HCT116 (cell line): ENCODE results near the gene LSAMP. TPM values are rescaled to one million over a fixed set of nuclear protein-coding genes. Genes with fewer than 3 reads are reported as not detected.

Experiments used
- ATAC-seq: fragments of 200-7000 bp; cut with Tn5 transposase; 2 replicates; pipeline ENCODE4 v1.9.1; 2020; ENCODE audit warnings: mild to moderate bottlenecking, moderate library complexity
- BruUV-seq: library from RNA; stranded (reverse); fragments of 400-500 nt; replicated peaks from 2 replicates; lab custom pipeline; 2021; lab: Mats Ljungman, UMichigan
- CTCF ChIA-PET: fragments of 300-600 bp; sonication (Branson Sonifier 250); formaldehyde crosslinking; loops from one replicate; lab custom pipeline; 2021; ENCODE audit warnings: antibody characterized with exemption; lab: Charles Lee
- POLR2A ChIA-PET: fragments of 300-600, 350-600 bp; sonication (Branson Sonifier 250); formaldehyde crosslinking; loops from one replicate; lab custom pipeline; 2021; ENCODE audit warnings: antibody characterized with exemption; lab: Charles Lee
- RAD21 ChIA-PET, 2 experiments: fragments of 300-600 bp; sonication (Branson Sonifier 250); formaldehyde crosslinking; loops; one replicate each; lab custom pipeline; 2023; ENCODE audit warnings: low total read pairs in 2 of 2; ENCODE audit not compliant: uncharacterized antibody in 2 of 2, unreplicated experiment in 2 of 2, low non-redundant PET in 1 of 2; lab: Charles Lee
- DNase-seq: peaks from one replicate; pipeline ENCODE4 v3.0.0-alpha.2; 2010; ENCODE audit warnings: low read depth, low spot score
- H2AFZ ChIP-seq: fragments of 200-600 bp; shearing (Covaris generic), sonication (generic); 2 replicates; pipeline ENCODE4 v1.6.1; 2017; ENCODE audit warnings: low read depth, mixed run types, mixed read lengths, antibody characterized with exemption, low read length; ENCODE audit not compliant: poor library complexity, severe bottlenecking
- H3K27ac ChIP-seq: 2 replicates; pipeline ENCODE4 v1.5.1; 2012; ENCODE audit warnings: low read depth, low read length
- H3K27me3 ChIP-seq: fragments of 200-600 bp; sonication (generic); 2 replicates; pipeline ENCODE4 v1.6.1; 2016; ENCODE audit warnings: mixed run types, low read length, mixed read lengths; ENCODE audit not compliant: insufficient read depth
- H3K36me3 ChIP-seq, 2 experiments: fragments of 200-500 bp in 1 of 2; fragments of 200-600 bp in 1 of 2; sonication (Bioruptor generic) in 1 of 2; sonication (generic) in 1 of 2; 2 replicates each; pipeline versions ENCODE4 v1.5.1 to v1.6.1; 2014 to 2016; ENCODE audit warnings: low read length in 2 of 2, inconsistent platforms in 1 of 2, mixed read lengths in 1 of 2, mixed run types in 1 of 2; ENCODE audit not compliant: insufficient read depth in 2 of 2, control insufficient read depth in 1 of 2
- H3K4me1 ChIP-seq, 2 experiments: fragments of 200-600 bp in 1 of 2; sonication (generic) in 1 of 2; 2 replicates each; pipeline versions ENCODE4 v1.5.1 to v1.6.1; 2012 to 2017; ENCODE audit warnings: low read length in 2 of 2, inconsistent platforms in 1 of 2, mild to moderate bottlenecking in 1 of 2, mixed read lengths in 1 of 2, mixed run types in 1 of 2, moderate library complexity in 1 of 2; ENCODE audit not compliant: insufficient read depth in 2 of 2, control insufficient read depth in 1 of 2
- H3K4me2 ChIP-seq: fragments of 200-600 bp; sonication (generic); 2 replicates; pipeline ENCODE4 v1.6.1; 2017; ENCODE audit warnings: mixed run types, low read length, mixed read lengths
- H3K4me3 ChIP-seq, 2 experiments: fragments of 200-600 bp in 1 of 2; sonication (generic) in 1 of 2; replicated peaks in 1 of 2; 2 replicates each; pipeline ENCODE4 v1.5.1; 2011 to 2016; ENCODE audit warnings: low read length in 2 of 2, control low read depth in 1 of 2, low read depth in 1 of 2, mild to moderate bottlenecking in 1 of 2, mixed read lengths in 1 of 2, mixed run types in 1 of 2
- H3K79me2 ChIP-seq: fragments of 200-600 bp; sonication (generic); 2 replicates; pipeline ENCODE4 v1.6.1; 2017; ENCODE audit warnings: mild to moderate bottlenecking, mixed run types, low read length, moderate library complexity, mixed read lengths; ENCODE audit not compliant: insufficient read depth
- H3K9ac ChIP-seq: fragments of 200-600 bp; sonication (generic); 2 replicates; pipeline ENCODE4 v1.6.1; 2016; ENCODE audit warnings: low read length, mixed read lengths
- H3K9me2 ChIP-seq: fragments of 200-600 bp; sonication (generic), shearing (Covaris generic); 2 replicates; pipeline ENCODE4 v1.6.1; 2017; ENCODE audit warnings: mixed run types, mild to moderate bottlenecking, moderate library complexity; ENCODE audit not compliant: insufficient read depth
- H3K9me3 ChIP-seq, 2 experiments: fragments of 200-500 bp in 1 of 2; fragments of 200-600 bp in 1 of 2; sonication (Bioruptor generic) in 1 of 2; sonication (generic) in 1 of 2; 2 replicates each; pipeline ENCODE4 v1.6.1; 2014 to 2017; ENCODE audit warnings: low read length in 2 of 2, mixed read lengths in 2 of 2, inconsistent platforms in 1 of 2, low read depth in 1 of 2, mild to moderate bottlenecking in 1 of 2, mixed run types in 1 of 2, moderate library complexity in 1 of 2; ENCODE audit not compliant: control insufficient read depth in 1 of 2, insufficient read depth in 1 of 2
- H4K20me1 ChIP-seq: fragments of 200-600 bp; sonication (generic), shearing (Covaris generic); 2 replicates; pipeline ENCODE4 v1.6.1; 2017; ENCODE audit warnings: mixed run types, mild to moderate bottlenecking, moderate library complexity; ENCODE audit not compliant: insufficient read depth
- EZH2 ChIP-seq: fragments of 200-600 bp; sonication (generic); IDR thresholded peaks from 2 replicates; pipeline ENCODE4 v1.6.1; 2017; ENCODE audit warnings: antibody characterized with exemption, mixed run types
- EZH2phosphoT487 ChIP-seq: fragments of 200-600 bp; IDR thresholded peaks from 2 replicates; pipeline ENCODE4 v1.6.1; 2018; ENCODE audit warnings: antibody characterized with exemption, borderline replicate concordance
- POLR2A ChIP-seq: IDR thresholded peaks from 2 replicates; pipeline ENCODE4 v1.7.0; 2011; ENCODE audit warnings: borderline replicate concordance; ENCODE audit not compliant: insufficient read depth, insufficient read length; ENCODE audit errors: extremely low read depth
- POLR2AphosphoS5 ChIP-seq: IDR thresholded peaks from 2 replicates; pipeline ENCODE4 v1.6.1; 2011; ENCODE audit warnings: mild to moderate bottlenecking, low read depth, low read length, moderate library complexity
- SP1 ChIP-seq: IDR thresholded peaks from 2 replicates; pipeline ENCODE4 v1.6.1; 2012; ENCODE audit warnings: low read depth
- TCF7L2 ChIP-seq: IDR thresholded peaks from 2 replicates; pipeline ENCODE4 v1.7.0; 2011; ENCODE audit warnings: borderline replicate concordance, inconsistent platforms; ENCODE audit not compliant: insufficient read depth, insufficient read length; ENCODE audit errors: extremely low read depth
- ZNF274 ChIP-seq: fragments of 200-500 bp; sonication (Bioruptor generic); IDR thresholded peaks from 2 replicates; pipeline ENCODE4 v1.6.1; 2014; ENCODE audit warnings: mild to moderate bottlenecking, low read depth, low read length, inconsistent platforms
- intact Hi-C: fragments of 100-400 bp; cut with micrococcal nuclease; formaldehyde crosslinking; loops from 2 replicates; pipeline ENCODE4 v1.10.0; 2022
- total RNA-seq: library from RNA; stranded (reverse); gene quantifications from one replicate; pipeline ENCODE4 v1.2.1, GENCODE V29; 2021; ENCODE audit not compliant: unreplicated experiment
- TF ChIP-seq, protein P1 (sequence below): IDR thresholded peaks from 2 replicates; pipeline ENCODE4 v1.6.1; 2011; ENCODE audit warnings: mild to moderate bottlenecking, low read length, moderate library complexity; ENCODE audit not compliant: insufficient replicate concordance; ENCODE audit errors: extremely low read depth
- TF ChIP-seq, protein P2 (sequence below): IDR thresholded peaks from 2 replicates; pipeline ENCODE4 v1.6.1; 2012

Gene LSAMP
- total RNA-seq, 1 experiment from 2014 or later, result 0.25 TPM

- no peaks in the 10 kb centered on the region for H3K4me1 ChIP-seq
- TF ChIP-seq EZH2phosphoT487 (no peak), TCF7L2 (no peak), POLR2AphosphoS5 (no peak), EZH2 (no peak), SP1 (no peak), ZNF274 (no peak), POLR2A (no peak)
- TF ChIP-seq, protein P1, sequence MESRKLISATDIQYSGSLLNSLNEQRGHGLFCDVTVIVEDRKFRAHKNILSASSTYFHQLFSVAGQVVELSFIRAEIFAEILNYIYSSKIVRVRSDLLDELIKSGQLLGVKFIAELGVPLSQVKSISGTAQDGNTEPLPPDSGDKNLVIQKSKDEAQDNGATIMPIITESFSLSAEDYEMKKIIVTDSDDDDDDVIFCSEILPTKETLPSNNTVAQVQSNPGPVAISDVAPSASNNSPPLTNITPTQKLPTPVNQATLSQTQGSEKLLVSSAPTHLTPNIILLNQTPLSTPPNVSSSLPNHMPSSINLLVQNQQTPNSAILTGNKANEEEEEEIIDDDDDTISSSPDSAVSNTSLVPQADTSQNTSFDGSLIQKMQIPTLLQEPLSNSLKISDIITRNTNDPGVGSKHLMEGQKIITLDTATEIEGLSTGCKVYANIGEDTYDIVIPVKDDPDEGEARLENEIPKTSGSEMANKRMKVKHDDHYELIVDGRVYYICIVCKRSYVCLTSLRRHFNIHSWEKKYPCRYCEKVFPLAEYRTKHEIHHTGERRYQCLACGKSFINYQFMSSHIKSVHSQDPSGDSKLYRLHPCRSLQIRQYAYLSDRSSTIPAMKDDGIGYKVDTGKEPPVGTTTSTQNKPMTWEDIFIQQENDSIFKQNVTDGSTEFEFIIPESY, result no peak
- TF ChIP-seq, protein P2, sequence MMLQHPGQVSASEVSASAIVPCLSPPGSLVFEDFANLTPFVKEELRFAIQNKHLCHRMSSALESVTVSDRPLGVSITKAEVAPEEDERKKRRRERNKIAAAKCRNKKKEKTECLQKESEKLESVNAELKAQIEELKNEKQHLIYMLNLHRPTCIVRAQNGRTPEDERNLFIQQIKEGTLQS, result no peak
- no peaks in the 10 kb centered on the region for H3K9me2 ChIP-seq
- H4K20me1 ChIP-seq, result no peaks in the 10 kb centered on the region
- CTCF ChIA-PET, result no interaction called here
- no peaks in the 10 kb centered on the region for H3K79me2 ChIP-seq
- H2AFZ ChIP-seq, result no peak overlapping the region
- RAD21 ChIA-PET, result no interaction called here
- H3K4me2 ChIP-seq, result no peak overlapping the region
- no peak overlapping the region for H3K9ac ChIP-seq
- peaks cover 17% of the 10 kb centered on the region; the same call in 1 of the 2 replicates for H3K27me3 ChIP-seq
- H3K27ac ChIP-seq, result no peak overlapping the region
- H3K36me3 ChIP-seq, result no peaks in the 10 kb centered on the region
- intact Hi-C loops, result no loop called here
- no peak overlapping the region for H3K4me3 ChIP-seq
- ATAC-seq (no peak), DNase-seq (no peak)
- POLR2A ChIA-PET, result no interaction called here
- BruUV-seq, result no TSS peak
- H3K9me3 ChIP-seq, result no peaks in the 10 kb centered on the region
These were observed 143.9 kb downstream of the LSAMP start for GRCh38 chr3:116301422-116301821.
